Keratinocyte (primary cell): Measurements from ENCODE around the gene DDX6. TPM values are rescaled to one million over a fixed set of nuclear protein-coding genes. Genes with fewer than 3 reads are reported as not detected.
A peak's percentile ranks its signal among the peaks of the same experiment; 100 is the strongest.

Experiments
- DNase-seq: peaks from one replicate; pipeline ENCODE4 v3.0.0-alpha.2; 2011; ENCODE audit warnings: low read depth, missing footprints, low spot score
- FAIRE-seq: peaks from 2 replicates; lab custom pipeline; 2011; peaks lifted over from hg19 to GRCh38; lab: Jason Lieb, UNC
- H2AFZ ChIP-seq: 2 replicates; pipeline ENCODE4 v1.6.0; 2012; ENCODE audit warnings: low read length, control low read depth, inconsistent platforms; ENCODE audit not compliant: control insufficient read depth
- H3K27ac ChIP-seq: 2 replicates; pipeline ENCODE4 v1.5.1; 2011; ENCODE audit warnings: low read length; ENCODE audit not compliant: control insufficient read depth, insufficient read depth
- H3K27me3 ChIP-seq: 3 replicates; pipeline ENCODE4 v1.6.0; 2011; ENCODE audit warnings: low read length; ENCODE audit not compliant: control insufficient read depth, insufficient read depth; ENCODE audit errors: extremely low read depth
- H3K36me3 ChIP-seq, 2 experiments: 2 replicates in 1 of 2; 3 replicates in 1 of 2; pipeline ENCODE4 v1.5.1; 2011; ENCODE audit warnings: low read length in 2 of 2, mild to moderate bottlenecking in 1 of 2; ENCODE audit not compliant: control insufficient read depth in 2 of 2, insufficient read depth in 2 of 2; ENCODE audit errors: extremely low read depth in 1 of 2
- H3K4me1 ChIP-seq: 3 replicates; pipeline ENCODE4 v1.5.1; 2011; ENCODE audit warnings: low read length; ENCODE audit not compliant: control insufficient read depth, insufficient read depth; ENCODE audit errors: extremely low read depth
- H3K4me2 ChIP-seq: 3 replicates; pipeline ENCODE4 v1.6.0; 2011; ENCODE audit warnings: low read depth, low read length; ENCODE audit not compliant: control insufficient read depth, insufficient read depth; ENCODE audit errors: extremely low read depth
- H3K4me3 ChIP-seq, 3 experiments: fragments of 200-600 bp in 1 of 3; sonication (generic) in 1 of 3; 2 replicates in 2 of 3; 3 replicates in 1 of 3; pipeline ENCODE4 v1.5.1; 2011 to 2016; ENCODE audit warnings: low read length in 3 of 3, mild to moderate bottlenecking in 3 of 3, control low read depth in 2 of 3, inconsistent platforms in 1 of 3, low read depth in 1 of 3, mixed read lengths in 1 of 3, mixed run types in 1 of 3, moderate library complexity in 1 of 3; ENCODE audit not compliant: control insufficient read depth in 2 of 3, insufficient read depth in 2 of 3; ENCODE audit errors: extremely low read depth in 1 of 3
- H3K79me2 ChIP-seq: 2 replicates; pipeline ENCODE4 v1.6.0; 2012; ENCODE audit warnings: low read length; ENCODE audit not compliant: control insufficient read depth, insufficient read depth
- H3K9ac ChIP-seq: 3 replicates; pipeline ENCODE4 v1.6.0; 2011; ENCODE audit warnings: low read length; ENCODE audit not compliant: control insufficient read depth, insufficient read depth; ENCODE audit errors: extremely low read depth
- H3K9me1 ChIP-seq: 3 replicates; pipeline ENCODE4 v1.6.0; 2011; ENCODE audit warnings: low read length; ENCODE audit not compliant: control insufficient read depth, insufficient read depth; ENCODE audit errors: extremely low read depth
- H3K9me3 ChIP-seq: 2 replicates; pipeline ENCODE4 v1.5.1; 2012; ENCODE audit warnings: low read depth, low read length; ENCODE audit not compliant: control insufficient read depth
- H4K20me1 ChIP-seq: 3 replicates; pipeline ENCODE4 v1.6.0; 2011; ENCODE audit warnings: low read length; ENCODE audit not compliant: control insufficient read depth, insufficient read depth; ENCODE audit errors: extremely low read depth
- EZH2 ChIP-seq: IDR thresholded peaks from one replicate; pipeline ENCODE4 v1.6.1; 2012; ENCODE audit warnings: inconsistent platforms, mild to moderate bottlenecking, low read length, moderate library complexity
- dilution Hi-C: fragments of 300-500 bp; cut with MboI; formaldehyde crosslinking; loops from one replicate; pipeline ENCODE4 v1.7.0; 2020; ENCODE audit warnings: low sequenced_read_pairs; ENCODE audit not compliant: extremely low pct_ligation_motif_present
- polyA minus RNA-seq, 3 experiments: library from RNA; depleted of rRNA, polyadenylated mRNA; stranded (reverse); fragments of >200 nt; gene quantifications; 1 replicate in 1 of 3; 2 replicates in 1 of 3; 3 replicates in 1 of 3; pipeline ENCODE4 v1.2.3, GENCODE V29; 2011
- polyA plus RNA-seq, 5 experiments: library from polyadenylated mRNA; depleted of rRNA in 3 of 5; stranded (reverse) in 3 of 5; stranded (forward) in 1 of 5; unstranded in 1 of 5; fragments of >200 nt; gene quantifications; 1 replicate in 1 of 5; 2 replicates in 3 of 5; 3 replicates in 1 of 5; pipeline versions ENCODE4 v1.2.1 to v1.2.3, GENCODE V29; 2011 to 2012; ENCODE audit warnings: missing spikeins in 2 of 5, low read depth in 1 of 5, low replicate concordance in 1 of 5
- TF ChIP-seq, protein P1 (sequence below), 3 experiments: IDR thresholded peaks in 1 of 3; conservative IDR thresholded peaks in 1 of 3; optimal IDR thresholded peaks in 1 of 3; 2 replicates in 2 of 3; 3 replicates in 1 of 3; pipeline versions ENCODE3 to v1.5.1; 2011; ENCODE audit warnings: low read length in 3 of 3, mild to moderate bottlenecking in 3 of 3, moderate library complexity in 2 of 3, control low read depth in 1 of 3, inconsistent platforms in 1 of 3; ENCODE audit not compliant: insufficient read depth in 2 of 3; ENCODE audit errors: extremely low read depth in 1 of 3

DDX6 gene, protein sequence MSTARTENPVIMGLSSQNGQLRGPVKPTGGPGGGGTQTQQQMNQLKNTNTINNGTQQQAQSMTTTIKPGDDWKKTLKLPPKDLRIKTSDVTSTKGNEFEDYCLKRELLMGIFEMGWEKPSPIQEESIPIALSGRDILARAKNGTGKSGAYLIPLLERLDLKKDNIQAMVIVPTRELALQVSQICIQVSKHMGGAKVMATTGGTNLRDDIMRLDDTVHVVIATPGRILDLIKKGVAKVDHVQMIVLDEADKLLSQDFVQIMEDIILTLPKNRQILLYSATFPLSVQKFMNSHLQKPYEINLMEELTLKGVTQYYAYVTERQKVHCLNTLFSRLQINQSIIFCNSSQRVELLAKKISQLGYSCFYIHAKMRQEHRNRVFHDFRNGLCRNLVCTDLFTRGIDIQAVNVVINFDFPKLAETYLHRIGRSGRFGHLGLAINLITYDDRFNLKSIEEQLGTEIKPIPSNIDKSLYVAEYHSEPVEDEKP
- polyA plus RNA-seq: 42.7 to 58.0 TPM (median 51.4 TPM) in 3 replicates
- polyA plus RNA-seq (2011; ENCODE audit: low read depth): 41.3 TPM
- polyA plus RNA-seq (2011; cell fraction: cytosol; rRNA removed): 18.5 and 40.4 TPM in 2 replicates
- polyA plus RNA-seq (2011; cell fraction: nucleus; rRNA removed): 46.1 and 58.6 TPM in 2 replicates
- polyA plus RNA-seq (2012; ENCODE audit: low replicate concordance): 36.8 and 51.7 TPM in 2 replicates
- polyA minus RNA-seq: 34.1 to 260 TPM (median 149 TPM) in 3 replicates
- polyA minus RNA-seq (2011; cell fraction: cytosol; rRNA and poly(A)+ RNA removed): 74.4 TPM
- 90.0 and 213 TPM in 2 replicates for polyA minus RNA-seq (2011; cell fraction: nucleus; rRNA and poly(A)+ RNA removed)

DNA sequence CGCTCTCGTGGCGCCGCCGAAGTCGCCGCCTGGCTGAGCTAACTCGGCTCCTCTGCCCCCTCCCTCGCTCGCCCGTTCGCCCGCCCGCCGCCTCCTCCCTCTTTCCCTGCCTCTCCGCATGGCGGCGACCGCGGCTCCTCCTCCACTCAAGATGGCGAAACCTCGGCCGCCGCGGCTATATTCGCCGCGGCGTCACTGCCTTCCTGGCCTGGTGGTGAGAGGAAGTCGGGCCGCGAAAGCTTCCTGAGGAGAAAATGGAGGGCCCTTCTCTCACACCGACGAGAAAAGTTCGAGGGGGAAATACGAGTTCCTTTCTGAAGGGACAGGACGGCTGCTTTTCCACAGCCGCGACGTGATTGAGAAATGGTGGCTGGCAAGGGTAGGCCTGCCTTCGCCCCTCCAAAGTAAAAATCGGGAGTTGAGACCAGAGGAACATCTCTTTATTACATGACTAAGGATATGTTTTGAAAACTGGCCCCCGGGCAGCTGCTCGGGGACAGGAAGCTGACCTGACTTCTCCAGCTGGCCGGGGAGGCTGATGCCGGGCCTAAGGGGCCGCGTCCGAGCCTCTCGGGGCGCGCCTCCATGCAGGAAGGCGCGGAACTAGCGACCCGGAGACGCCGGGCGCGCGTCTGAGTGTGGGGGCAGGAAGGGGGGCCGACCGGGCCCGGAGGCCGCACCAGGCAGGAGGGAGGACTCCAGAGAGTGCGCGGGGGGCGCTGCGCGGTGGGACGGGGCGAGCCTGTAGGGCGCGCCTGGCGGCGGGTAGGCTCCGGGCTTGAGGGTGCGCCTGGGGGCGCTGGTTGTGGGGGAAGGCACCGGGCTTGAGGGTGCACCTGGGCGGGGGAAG lies at the start of gene DDX6:
TSS of gene DDX6 (minus strand) at position 54 of the 850 bp plus-strand sequence. CDS start 4,913 bp downstream, outside the sequence.
- H3K27me3 ChIP-seq: no peaks in the 10 kb centered on the region
- peaks cover 15% of the 10 kb centered on the region for H3K4me1 ChIP-seq
- peak within 1 kb of the TSS; percentile 91 for H3K27ac ChIP-seq
- peak within 1 kb of the TSS; percentile 89 for H3K4me2 ChIP-seq
- FAIRE-seq (no peak), DNase-seq (no peak)
- H3K9ac ChIP-seq: peak within 1 kb of the TSS; percentile 98
- H3K9me1 ChIP-seq: no peaks in the 10 kb centered on the region
- peaks cover 5% of the 10 kb centered on the region for H4K20me1 ChIP-seq
- dilution Hi-C loops: no loop called here
- no peaks in the 10 kb centered on the region for H3K9me3 ChIP-seq
- peak within 1 kb of the TSS; percentile 72 to 91 (median 74) for H3K4me3 ChIP-seq
- peaks cover 47% of the 10 kb centered on the region for H3K79me2 ChIP-seq
- H3K36me3 ChIP-seq: no peaks in the 10 kb centered on the region
- peak within 1 kb of the TSS; percentile 90 for H2AFZ ChIP-seq
- TF ChIP-seq, protein P1, sequence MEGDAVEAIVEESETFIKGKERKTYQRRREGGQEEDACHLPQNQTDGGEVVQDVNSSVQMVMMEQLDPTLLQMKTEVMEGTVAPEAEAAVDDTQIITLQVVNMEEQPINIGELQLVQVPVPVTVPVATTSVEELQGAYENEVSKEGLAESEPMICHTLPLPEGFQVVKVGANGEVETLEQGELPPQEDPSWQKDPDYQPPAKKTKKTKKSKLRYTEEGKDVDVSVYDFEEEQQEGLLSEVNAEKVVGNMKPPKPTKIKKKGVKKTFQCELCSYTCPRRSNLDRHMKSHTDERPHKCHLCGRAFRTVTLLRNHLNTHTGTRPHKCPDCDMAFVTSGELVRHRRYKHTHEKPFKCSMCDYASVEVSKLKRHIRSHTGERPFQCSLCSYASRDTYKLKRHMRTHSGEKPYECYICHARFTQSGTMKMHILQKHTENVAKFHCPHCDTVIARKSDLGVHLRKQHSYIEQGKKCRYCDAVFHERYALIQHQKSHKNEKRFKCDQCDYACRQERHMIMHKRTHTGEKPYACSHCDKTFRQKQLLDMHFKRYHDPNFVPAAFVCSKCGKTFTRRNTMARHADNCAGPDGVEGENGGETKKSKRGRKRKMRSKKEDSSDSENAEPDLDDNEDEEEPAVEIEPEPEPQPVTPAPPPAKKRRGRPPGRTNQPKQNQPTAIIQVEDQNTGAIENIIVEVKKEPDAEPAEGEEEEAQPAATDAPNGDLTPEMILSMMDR (optimal IDR thresholded peaks at IDR 0.05 in 1 of 3, IDR thresholded peaks at IDR 0.05 in 1 of 3, conservative IDR thresholded peaks at IDR 0.05 in 1 of 3; ENCODE audit: extremely low read depth in 1 of 3, insufficient read depth in 2 of 3, low read length in 3 of 3): peak in 2 of 3 experiments; percentile 43 to 53
- TF ChIP-seq EZH2: no peak

DNA sequence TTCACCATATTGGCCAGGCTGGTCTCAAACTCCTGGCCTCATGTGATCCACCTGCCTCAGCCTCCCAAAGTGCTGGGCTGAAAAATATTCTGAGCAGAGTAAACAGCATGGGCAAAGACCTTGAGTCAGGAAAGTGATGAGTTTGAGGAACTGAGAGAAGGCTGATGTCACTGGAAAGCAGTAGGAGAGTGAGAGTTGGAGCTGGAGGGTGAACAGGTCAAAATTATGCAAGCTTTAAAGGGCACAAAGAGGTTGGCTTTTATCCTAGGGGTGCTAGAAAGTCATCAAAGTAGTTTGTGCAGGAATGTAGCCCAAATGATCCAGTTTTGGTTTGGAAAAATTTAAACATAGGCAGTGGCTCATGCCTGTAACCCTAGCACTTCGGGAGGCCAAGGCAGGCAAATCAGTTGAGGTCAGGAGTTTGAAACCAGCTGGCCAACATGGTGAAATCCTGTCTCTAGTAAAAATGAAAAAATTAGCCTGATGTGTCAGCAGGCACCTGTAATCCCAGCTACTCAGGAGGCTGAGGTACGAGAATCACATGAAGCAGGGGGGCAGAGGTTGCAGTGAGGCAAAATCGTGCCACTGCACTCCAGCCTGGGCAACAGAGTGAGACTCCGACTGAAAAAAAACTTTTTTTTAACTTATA lies 48.1 kb upstream of the DDX6 start:
- H3K36me3 ChIP-seq: no peaks in the 10 kb centered on the region
- DNase-seq (no peak), FAIRE-seq (no peak)
- dilution Hi-C loops: no loop called here
- TF ChIP-seq, protein P1 (optimal IDR thresholded peaks at IDR 0.05 in 1 of 3, IDR thresholded peaks at IDR 0.05 in 1 of 3, conservative IDR thresholded peaks at IDR 0.05 in 1 of 3; ENCODE audit: extremely low read depth in 1 of 3, insufficient read depth in 2 of 3, low read length in 3 of 3): no peak
- no peak for TF ChIP-seq EZH2
- no peak overlapping the region for H3K27ac ChIP-seq
- H3K9ac ChIP-seq: no peak overlapping the region
- no peaks in the 10 kb centered on the region for H3K9me1 ChIP-seq
- no peaks in the 10 kb centered on the region for H3K27me3 ChIP-seq
- H3K9me3 ChIP-seq: no peaks in the 10 kb centered on the region
- peaks cover 5% of the 10 kb centered on the region for H3K4me1 ChIP-seq
- no peaks in the 10 kb centered on the region for H4K20me1 ChIP-seq
- no peak overlapping the region for H3K4me3 ChIP-seq
- no peaks in the 10 kb centered on the region for H3K79me2 ChIP-seq
- H3K4me2 ChIP-seq: no peak overlapping the region
- H2AFZ ChIP-seq: no peak overlapping the region
